ENCODE results near the gene CD34. TPM values are rescaled to one million over a fixed set of nuclear protein-coding genes. Genes with fewer than 3 reads are reported as not detected.
"Not testable (repeated sequence)": the region's sequence is repeated elsewhere in the genome, so short reads cannot be mapped to it uniquely, and the experiment has no call there.

CD34 gene
- total RNA-seq, 6 experiments from 2014 or later, result 0.31 to 0.60 (median 0.52) TPM

GRCh38 chr1:207882692-207883091 lies 28.2 kb downstream of the CD34 start:
- Mint-ChIP-seq H3K36me3 (ENCODE audit: low read depth) (no peaks in the 10 kb centered on the region), H3K27ac (no peak overlapping the region), H3K4me3 (no peak overlapping the region), H3K9me3 (no peaks in the 10 kb centered on the region), H3K4me1 (ENCODE audit: low read depth) (peaks cover 23% of the 10 kb centered on the region), H3K27me3 (ENCODE audit: insufficient read depth) (peaks cover 2% of the 10 kb centered on the region)
- no peak for TF ChIP-seq CTCF (IDR thresholded peaks at IDR 0.05)
- DNase-seq, result no peak

GRCh38 chr1:207878939-207879338 lies 32.0 kb downstream of the CD34 start:
- H3K4me1 Mint-ChIP-seq (ENCODE audit: low read depth), result no peaks in the 10 kb centered on the region
- H3K9me3 Mint-ChIP-seq, result no peaks in the 10 kb centered on the region

GRCh38 chr1:207877914-207878313 lies 33.0 kb downstream of the CD34 start:
- not testable (repeated sequence) for H3K4me1 Mint-ChIP-seq (ENCODE audit: low read depth); H3K27ac Mint-ChIP-seq; H3K4me3 Mint-ChIP-seq; H3K9me3 Mint-ChIP-seq; H3K36me3 Mint-ChIP-seq (ENCODE audit: low read depth); DNase-seq; H3K27me3 Mint-ChIP-seq (ENCODE audit: insufficient read depth)

More at GRCh38 chr1:207878939-207879338, 32.0 kb downstream of the CD34 start:
- H3K27ac Mint-ChIP-seq, result no peak overlapping the region
- no peak overlapping the region for H3K4me3 Mint-ChIP-seq
- H3K36me3 Mint-ChIP-seq (ENCODE audit: low read depth), result no peaks in the 10 kb centered on the region
- no peak for DNase-seq
- TF ChIP-seq CTCF (IDR thresholded peaks at IDR 0.05), result no peak
- peaks cover 6% of the 10 kb centered on the region for H3K27me3 Mint-ChIP-seq (ENCODE audit: insufficient read depth)

GRCh38 chr1:207876131-207876530 lies 34.8 kb downstream of the CD34 start:
- Mint-ChIP-seq H3K27ac (no peak overlapping the region), H3K27me3 (ENCODE audit: insufficient read depth) (peaks cover 9% of the 10 kb centered on the region; the same call in 1 of the 2 replicates), H3K9me3 (no peaks in the 10 kb centered on the region), H3K36me3 (ENCODE audit: low read depth) (no peaks in the 10 kb centered on the region), H3K4me1 (ENCODE audit: low read depth) (no peaks in the 10 kb centered on the region), H3K4me3 (no peak overlapping the region)
- no peak for DNase-seq
- peak; percentile 59 for TF ChIP-seq CTCF (IDR thresholded peaks at IDR 0.05)

- Mint-ChIP-seq H3K4me3 (no peak overlapping the region), H3K4me1 (ENCODE audit: low read depth) (no peaks in the 10 kb centered on the region), H3K27me3 (ENCODE audit: insufficient read depth) (peaks cover 9% of the 10 kb centered on the region; the same call in 1 of the 2 replicates), H3K9me3 (no peaks in the 10 kb centered on the region), H3K27ac (no peak overlapping the region), H3K36me3 (ENCODE audit: low read depth) (no peaks in the 10 kb centered on the region)
- DNase-seq, result no peak
- TF ChIP-seq CTCF (IDR thresholded peaks at IDR 0.05), result no peak
Measured at GRCh38 chr1:207875532-207875931, 35.4 kb downstream of the CD34 start.

- no peaks in the 10 kb centered on the region for H3K36me3 Mint-ChIP-seq (ENCODE audit: low read depth)
- H3K4me3 Mint-ChIP-seq, result no peak overlapping the region
- H3K27me3 Mint-ChIP-seq (ENCODE audit: insufficient read depth), result peaks cover 9% of the 10 kb centered on the region
- H3K9me3 Mint-ChIP-seq, result no peaks in the 10 kb centered on the region
- DNase-seq, result no peak
- no peak for TF ChIP-seq CTCF (IDR thresholded peaks at IDR 0.05)
- peaks cover 10% of the 10 kb centered on the region for H3K4me1 Mint-ChIP-seq (ENCODE audit: low read depth)
- H3K27ac Mint-ChIP-seq, result no peak overlapping the region
Measured at GRCh38 chr1:207873055-207873890, 37.7 kb downstream of the CD34 start.
